HCEC 1CT (cell line): ENCODE measurements around the gene RPS4Y1.

ENCODE experiments used
- DNase-seq: peaks from one replicate; pipeline ENCODE4 v3.0.0-alpha.2; 2017

The RPS4Y1 gene

GRCh38 chrY:2885880-2886279 lies 44.5 kb downstream of the RPS4Y1 start:
- DNase-seq: no peak

- peak; percentile 68 for DNase-seq
These were observed 46.0 kb downstream of the RPS4Y1 start for GRCh38 chrY:2887386-2887785.

- peak; percentile 64 for DNase-seq
These were observed 46.6 kb downstream of the RPS4Y1 start for GRCh38 chrY:2887955-2888354.

GRCh38 chrY:2893471-2893870 lies 52.1 kb downstream of the RPS4Y1 start:
- DNase-seq: no peak

- no peak for DNase-seq
These were observed 54.6 kb downstream of the RPS4Y1 start for GRCh38 chrY:2896050-2896449.

GRCh38 chrY:2907356-2907755 lies 66.0 kb downstream of the RPS4Y1 start:
- peak; percentile 63 for DNase-seq

- peak; percentile 54 for DNase-seq
These were observed 71.8 kb downstream of the RPS4Y1 start for GRCh38 chrY:2913066-2913815.
